Activated T-helper 1 cell treated with anti-CD3 and anti-CD28 coated beads, Interleukin-12 subunit alpha, Interleukin-12 subunit beta, Interleukin-2, Interleukin-4 antibody, amounts not matched to agents 30 ng/mL and 10 ng/mL and 1 ng/mL, durations not matched to agents 14 hours and 24 hours and 36 hours (primary cell): ENCODE results near the gene CEL. TPM values are rescaled to one million over a fixed set of nuclear protein-coding genes. Genes with fewer than 3 reads are reported as not detected.
A peak's percentile ranks its signal among the peaks of the same experiment; 100 is the strongest.

Experiments
- DNase-seq: peaks from one replicate; pipeline ENCODE4 v3.0.0; 2021; ENCODE audit warnings: low spot score
- H3K27ac Mint-ChIP-seq: one replicate; pipeline ENCODE4 v1.8.0; 2021; ENCODE audit warnings: mild to moderate bottlenecking, mixed read lengths
- H3K27me3 Mint-ChIP-seq: one replicate; pipeline ENCODE4 v1.8.0; 2022; ENCODE audit warnings: mild to moderate bottlenecking, moderate library complexity, mixed read lengths; ENCODE audit not compliant: insufficient read depth
- H3K36me3 Mint-ChIP-seq: one replicate; pipeline ENCODE4 v1.8.0; 2021; ENCODE audit warnings: low read depth, mixed read lengths
- H3K4me1 Mint-ChIP-seq: one replicate; pipeline ENCODE4 v1.8.0; 2021; ENCODE audit warnings: low read depth, mixed read lengths
- H3K4me3 Mint-ChIP-seq: one replicate; pipeline ENCODE4 v1.8.0; 2021; ENCODE audit warnings: mild to moderate bottlenecking, moderate library complexity, mixed read lengths
- H3K9me3 Mint-ChIP-seq: one replicate; pipeline ENCODE4 v1.8.0; 2021; ENCODE audit warnings: mixed read lengths
- intact Hi-C: fragments of 100-400 bp; cut with micrococcal nuclease; formaldehyde crosslinking; loops from one replicate; pipeline ENCODE4 v1.15.1; 2024
- total RNA-seq: library from RNA; stranded (reverse); gene quantifications from 2 replicates; pipeline ENCODE4 v1.2.3, GENCODE V29; 2022

Gene CEL
- total RNA-seq, 1 donor from 2014 or later, result 2.0 TPM

- no peaks in the 10 kb centered on the region for H3K9me3 Mint-ChIP-seq
- H3K27ac Mint-ChIP-seq, result peak overlapping the region; percentile 14
- no peaks in the 10 kb centered on the region for H3K27me3 Mint-ChIP-seq
Measured at GRCh38 chr9:133106511-133107244, 44.9 kb downstream of the CEL start.

GRCh38 chr9:133107245-133107722 lies 45.5 kb downstream of the CEL start:
- DNase-seq, result no peak
- no peak overlapping the region for H3K4me3 Mint-ChIP-seq
- peaks cover 2% of the 10 kb centered on the region for H3K4me1 Mint-ChIP-seq
- H3K27me3 Mint-ChIP-seq, result no peaks in the 10 kb centered on the region
- H3K36me3 Mint-ChIP-seq, result peaks cover 33% of the 10 kb centered on the region
- no peaks in the 10 kb centered on the region for H3K9me3 Mint-ChIP-seq
- no peak overlapping the region for H3K27ac Mint-ChIP-seq
- intact Hi-C loops, result loop anchor here (10.0 kb wide), 1 partner anchor 62 kb away; no protein-coding TSS in a partner anchor

More at GRCh38 chr9:133106511-133107244, 44.9 kb downstream of the CEL start:
- Mint-ChIP-seq H3K4me3 (no peak overlapping the region), H3K4me1 (no peaks in the 10 kb centered on the region), H3K36me3 (peaks cover 37% of the 10 kb centered on the region)
- DNase-seq, result no peak
- intact Hi-C loops, result loop anchor here (10.0 kb wide), 1 partner anchor 62 kb away; no protein-coding TSS in a partner anchor

- no peaks in the 10 kb centered on the region for H3K27me3 Mint-ChIP-seq
- peaks cover 11% of the 10 kb centered on the region for H3K4me1 Mint-ChIP-seq
- peaks cover 29% of the 10 kb centered on the region for H3K36me3 Mint-ChIP-seq
- intact Hi-C loops, result loop anchor here (10.0 kb wide), 1 partner anchor 63 kb away; no protein-coding TSS in a partner anchor
- DNase-seq, result no peak
- no peak overlapping the region for H3K27ac Mint-ChIP-seq
- no peak overlapping the region for H3K4me3 Mint-ChIP-seq
- H3K9me3 Mint-ChIP-seq, result no peaks in the 10 kb centered on the region
Measured at GRCh38 chr9:133107961-133108793, 46.4 kb downstream of the CEL start.

GRCh38 chr9:133108794-133109641 lies 47.2 kb downstream of the CEL start:
- no peak for DNase-seq
- no peak overlapping the region for H3K4me3 Mint-ChIP-seq
- H3K36me3 Mint-ChIP-seq, result peaks cover 28% of the 10 kb centered on the region
- H3K9me3 Mint-ChIP-seq, result no peaks in the 10 kb centered on the region
- peaks cover 19% of the 10 kb centered on the region for H3K4me1 Mint-ChIP-seq
- H3K27ac Mint-ChIP-seq, result no peak overlapping the region
- H3K27me3 Mint-ChIP-seq, result no peaks in the 10 kb centered on the region
- intact Hi-C loops, result loop anchor here (10.0 kb wide), 1 partner anchor 64 kb away; no protein-coding TSS in a partner anchor

GRCh38 chr9:133109931-133110650 lies 48.3 kb downstream of the CEL start:
- DNase-seq, result no peak
- Mint-ChIP-seq H3K4me3 (no peak overlapping the region), H3K36me3 (peaks cover 24% of the 10 kb centered on the region), H3K27me3 (no peaks in the 10 kb centered on the region), H3K9me3 (no peaks in the 10 kb centered on the region), H3K4me1 (peaks cover 28% of the 10 kb centered on the region), H3K27ac (peak overlapping the region; percentile 65)
- intact Hi-C loops, result loop anchor here (10.0 kb wide), 1 partner anchor 65 kb away; no protein-coding TSS in a partner anchor

GRCh38 chr9:133111808-133112662 lies 50.3 kb downstream of the CEL start:
- DNase-seq, result no peak
- H3K27me3 Mint-ChIP-seq, result no peaks in the 10 kb centered on the region
- peak overlapping the region; percentile 95 for H3K27ac Mint-ChIP-seq
- H3K4me3 Mint-ChIP-seq, result no peak overlapping the region
- H3K4me1 Mint-ChIP-seq, result peaks cover 42% of the 10 kb centered on the region
- intact Hi-C loops, result no loop called here
- H3K36me3 Mint-ChIP-seq, result peaks cover 16% of the 10 kb centered on the region
- H3K9me3 Mint-ChIP-seq, result no peaks in the 10 kb centered on the region

- H3K27me3 Mint-ChIP-seq, result no peaks in the 10 kb centered on the region
- H3K9me3 Mint-ChIP-seq, result no peaks in the 10 kb centered on the region
- intact Hi-C loops, result no loop called here
- peak overlapping the region; percentile 95 for H3K27ac Mint-ChIP-seq
- no peak overlapping the region for H3K4me3 Mint-ChIP-seq
- peaks cover 13% of the 10 kb centered on the region for H3K36me3 Mint-ChIP-seq
- DNase-seq, result no peak
- peaks cover 47% of the 10 kb centered on the region for H3K4me1 Mint-ChIP-seq
Measured at GRCh38 chr9:133112663-133113026, 50.9 kb downstream of the CEL start.

GRCh38 chr9:133113163-133113948 lies 51.6 kb downstream of the CEL start:
- peaks cover 11% of the 10 kb centered on the region for H3K36me3 Mint-ChIP-seq
- H3K9me3 Mint-ChIP-seq, result no peaks in the 10 kb centered on the region
- intact Hi-C loops, result no loop called here
- peak overlapping the region; percentile 95 for H3K27ac Mint-ChIP-seq
- peak overlapping the region; percentile 54 for H3K4me3 Mint-ChIP-seq
- H3K27me3 Mint-ChIP-seq, result no peaks in the 10 kb centered on the region
- peaks cover 53% of the 10 kb centered on the region for H3K4me1 Mint-ChIP-seq
- DNase-seq, result no peak

- DNase-seq, result no peak
- peak overlapping the region; percentile 54 for H3K4me3 Mint-ChIP-seq
- H3K27ac Mint-ChIP-seq, result peak overlapping the region; percentile 95
- H3K9me3 Mint-ChIP-seq, result no peaks in the 10 kb centered on the region
- peaks cover 15% of the 10 kb centered on the region for H3K36me3 Mint-ChIP-seq
- intact Hi-C loops, result no loop called here
- H3K4me1 Mint-ChIP-seq, result peaks cover 60% of the 10 kb centered on the region
- no peaks in the 10 kb centered on the region for H3K27me3 Mint-ChIP-seq
Measured at GRCh38 chr9:133113949-133114885, 52.4 kb downstream of the CEL start.
